H1 (cell line): ENCODE data around the gene FCN3. TPM values are rescaled to one million over a fixed set of nuclear protein-coding genes. Genes with fewer than 3 reads are reported as not detected.

Source experiments
- CTCF ChIA-PET: fragments of 300-600 bp; sonication (Branson Sonifier 250); formaldehyde crosslinking; loops from one replicate; lab custom pipeline; 2021; ENCODE audit not compliant: partially characterized antibody; lab: Charles Lee
- POLR2A ChIA-PET: fragments of 300-600 bp; sonication (Branson Sonifier 250); formaldehyde crosslinking; loops from one replicate; lab custom pipeline; 2021; ENCODE audit warnings: inconsistent platforms; ENCODE audit not compliant: partially characterized antibody; lab: Charles Lee
- DNase-seq, 2 experiments: peaks; one replicate each; pipeline versions ENCODE4 v3.0.0 to v3.0.0-alpha.2; 2010 to 2022; ENCODE audit warnings: low spot score in 2 of 2, low read depth in 1 of 2, mixed read lengths in 1 of 2
- FAIRE-seq: peaks from 2 replicates; lab custom pipeline; 2011; peaks lifted over from hg19 to GRCh38; lab: Jason Lieb, UNC
- H2AFZ ChIP-seq: 2 replicates; pipeline ENCODE4 v1.8.1; 2012; ENCODE audit warnings: low read length, inconsistent platforms
- H2AK5ac ChIP-seq: 2 replicates; pipeline ENCODE4 v1.6.1; 2013; ENCODE audit warnings: low read depth, low read length
- H2BK120ac ChIP-seq: replicated peaks from 2 replicates; pipeline ENCODE3; 2013; ENCODE audit warnings: low read depth, low read length, inconsistent platforms
- H2BK12ac ChIP-seq: 2 replicates; pipeline ENCODE4 v1.6.1; 2013; ENCODE audit warnings: low read depth, low read length
- H2BK15ac ChIP-seq: 2 replicates; pipeline ENCODE4 v1.6.1; 2013; ENCODE audit warnings: low read length
- H2BK20ac ChIP-seq: 2 replicates; pipeline ENCODE4 v1.6.1; 2013; ENCODE audit warnings: low read length
- H2BK5ac ChIP-seq: 2 replicates; pipeline ENCODE4 v1.6.1; 2013; ENCODE audit warnings: low read depth, low read length
- H3K14ac ChIP-seq: 2 replicates; pipeline ENCODE4 v1.6.1; 2013; ENCODE audit warnings: inconsistent platforms; ENCODE audit not compliant: insufficient read length
- H3K18ac ChIP-seq: 2 replicates; pipeline ENCODE4 v1.6.1; 2013; ENCODE audit warnings: low read length; ENCODE audit errors: extremely low read depth
- H3K23ac ChIP-seq: 2 replicates; pipeline ENCODE4 v1.6.1; 2013; ENCODE audit warnings: inconsistent platforms; ENCODE audit not compliant: insufficient read length
- H3K23me2 ChIP-seq: 2 replicates; pipeline ENCODE4 v1.6.1; 2013; ENCODE audit warnings: low read depth, low read length
- H3K27ac ChIP-seq: 2 replicates; pipeline ENCODE4 v1.6.1; 2011; ENCODE audit warnings: low read depth, low read length, inconsistent platforms
- H3K27me3 ChIP-seq, 4 experiments: replicated peaks in 1 of 4; 1 replicate in 1 of 4; 2 replicates in 3 of 4; pipeline versions ENCODE4 v1.6.1 to v1.8.1; 2011 to 2013; ENCODE audit warnings: low read length in 3 of 4, mild to moderate bottlenecking in 3 of 4, inconsistent platforms in 2 of 4, mixed read lengths in 2 of 4, moderate library complexity in 1 of 4; ENCODE audit not compliant: control insufficient read depth in 3 of 4, insufficient read depth in 3 of 4; ENCODE audit errors: extremely low read depth in 1 of 4
- H3K36me3 ChIP-seq, 4 experiments: 2 replicates each; pipeline versions ENCODE4 v1.6.1 to v1.8.1; 2011 to 2013; ENCODE audit warnings: mild to moderate bottlenecking in 4 of 4, low read length in 3 of 4, moderate library complexity in 2 of 4, control low read depth in 1 of 4, inconsistent platforms in 1 of 4; ENCODE audit not compliant: insufficient read depth in 4 of 4, control insufficient read depth in 2 of 4
- H3K4ac ChIP-seq: replicated peaks from 2 replicates; pipeline ENCODE3; 2013; ENCODE audit warnings: low read length, low read depth, mixed read lengths, inconsistent platforms; ENCODE audit not compliant: insufficient read length
- H3K4me1 ChIP-seq, 4 experiments: replicated peaks in 1 of 4; 1 replicate in 1 of 4; 2 replicates in 3 of 4; pipeline versions ENCODE4 v1.6.1 to v1.8.1; 2011 to 2013; ENCODE audit warnings: low read length in 3 of 4, inconsistent platforms in 2 of 4, mixed read lengths in 1 of 4; ENCODE audit not compliant: insufficient read depth in 4 of 4, control insufficient read depth in 3 of 4
- H3K4me2 ChIP-seq, 2 experiments: 2 replicates each; pipeline versions ENCODE4 v1.6.1 to v1.8.1; 2011 to 2013; ENCODE audit warnings: low read depth in 2 of 2, low read length in 2 of 2, control low read depth in 1 of 2, inconsistent platforms in 1 of 2, mild to moderate bottlenecking in 1 of 2; ENCODE audit not compliant: insufficient read depth in 1 of 2
- H3K4me3 ChIP-seq, 4 experiments: fragments of 200-600, 300-600 bp in 1 of 4; sonication (generic), shearing (Covaris generic), sonication (Bioruptor Twin) in 1 of 4; 2 replicates each; pipeline versions ENCODE4 v1.5.1 to v1.8.1; 2011 to 2016; ENCODE audit warnings: low read length in 4 of 4, low read depth in 3 of 4, control low read depth in 2 of 4, inconsistent platforms in 2 of 4, mild to moderate bottlenecking in 2 of 4, mixed read lengths in 1 of 4, moderate library complexity in 1 of 4; ENCODE audit not compliant: insufficient read depth in 2 of 4; ENCODE audit errors: extremely low read depth in 1 of 4
- H3K56ac ChIP-seq: replicated peaks from 2 replicates; pipeline ENCODE3; 2013; ENCODE audit warnings: low read depth, mild to moderate bottlenecking, mixed read lengths, low read length, inconsistent platforms; ENCODE audit not compliant: insufficient read length
- H3K79me1 ChIP-seq: 2 replicates; pipeline ENCODE4 v1.6.1; 2013; ENCODE audit warnings: low read depth, low read length, control low read depth
- H3K79me2 ChIP-seq, 2 experiments: 2 replicates each; pipeline versions ENCODE4 v1.6.1 to v1.8.1; 2012 to 2013; ENCODE audit warnings: low read length in 2 of 2, mild to moderate bottlenecking in 2 of 2, inconsistent platforms in 1 of 2; ENCODE audit not compliant: insufficient read depth in 2 of 2, control insufficient read depth in 1 of 2
- H3K9ac ChIP-seq, 4 experiments: replicated peaks in 1 of 4; 1 replicate in 1 of 4; 2 replicates in 3 of 4; pipeline versions ENCODE4 v1.6.1 to v1.8.1; 2011 to 2013; ENCODE audit warnings: low read depth in 3 of 4, low read length in 3 of 4, control low read depth in 2 of 4, mild to moderate bottlenecking in 2 of 4, moderate library complexity in 2 of 4, inconsistent platforms in 1 of 4; ENCODE audit errors: extremely low read depth in 1 of 4
- H3K9me3 ChIP-seq, 2 experiments: 2 replicates each; pipeline versions ENCODE4 v1.6.1 to v1.8.1; 2012 to 2013; ENCODE audit warnings: mild to moderate bottlenecking in 2 of 2, moderate library complexity in 2 of 2, control low read depth in 1 of 2, inconsistent platforms in 1 of 2, low read depth in 1 of 2, low read length in 1 of 2, mixed read lengths in 1 of 2; ENCODE audit not compliant: insufficient read depth in 2 of 2
- H4K20me1 ChIP-seq, 2 experiments: replicated peaks in 1 of 2; 2 replicates each; pipeline versions ENCODE3 to v1.8.1; 2011 to 2013; ENCODE audit warnings: inconsistent platforms in 2 of 2, low read length in 2 of 2, mild to moderate bottlenecking in 1 of 2; ENCODE audit not compliant: insufficient read depth in 2 of 2, control insufficient read depth in 1 of 2
- H4K5ac ChIP-seq: 2 replicates; pipeline ENCODE4 v1.6.1; 2013; ENCODE audit warnings: low read length, low read depth, mixed read lengths, inconsistent platforms; ENCODE audit not compliant: insufficient read length
- H4K8ac ChIP-seq: 2 replicates; pipeline ENCODE4 v1.8.0; 2013; ENCODE audit warnings: mild to moderate bottlenecking, moderate library complexity, low read length, inconsistent platforms; ENCODE audit not compliant: insufficient read depth; ENCODE audit errors: extremely low read depth
- H4K91ac ChIP-seq: replicated peaks from 2 replicates; pipeline ENCODE3; 2013; ENCODE audit warnings: low read length, mixed read lengths, inconsistent platforms; ENCODE audit not compliant: insufficient read length
- ASH2L ChIP-seq: fragments of 200-600, 300-600 bp; sonication (generic); IDR thresholded peaks from one replicate; pipeline ENCODE4 v1.7.1; 2017; ENCODE audit warnings: low read length
- BCL11A ChIP-seq, 2 experiments: IDR thresholded peaks; one replicate each; pipeline ENCODE4 v1.6.1; 2011; ENCODE audit warnings: low read depth in 2 of 2, low read length in 2 of 2, mild to moderate bottlenecking in 2 of 2
- CBX8 ChIP-seq: fragments of 300-800, 300-1000 bp; sonication (generic); IDR thresholded peaks from 2 replicates; pipeline ENCODE4 v1.7.1; 2016; ENCODE audit warnings: low read depth, low read length, borderline replicate concordance
- CEBPB ChIP-seq: IDR thresholded peaks from 2 replicates; pipeline ENCODE4 v1.6.1; 2012; ENCODE audit warnings: low read depth, low read length
- CHD2 ChIP-seq: IDR thresholded peaks from 2 replicates; pipeline ENCODE4 v1.6.1; 2012; ENCODE audit warnings: low read length, improper control_type of control experiment
- HDAC2 ChIP-seq, 2 experiments: fragments of 300-600 bp in 1 of 2; sonication (generic) in 1 of 2; IDR thresholded peaks; 2 replicates each; pipeline ENCODE4 v1.6.1; 2011 to 2012; ENCODE audit warnings: low read depth in 2 of 2, low read length in 2 of 2, mild to moderate bottlenecking in 2 of 2, moderate library complexity in 2 of 2, borderline replicate concordance in 1 of 2, inconsistent platforms in 1 of 2
- RNF2 ChIP-seq: fragments of 200-900, 300-1000 bp; sonication (generic); IDR thresholded peaks from 2 replicates; pipeline ENCODE4 v1.7.1; 2016; ENCODE audit warnings: borderline replicate concordance, low read depth, mild to moderate bottlenecking, antibody characterized with exemption, low read length; ENCODE audit not compliant: poor library complexity, severe bottlenecking; ENCODE audit errors: missing control alignments
- SIX5 ChIP-seq: IDR thresholded peaks from 2 replicates; pipeline ENCODE4 v1.6.1; 2011; ENCODE audit warnings: mild to moderate bottlenecking, low read depth, low read length
- ZNF274 ChIP-seq: IDR thresholded peaks from 2 replicates; pipeline ENCODE4 v1.7.0; 2012; ENCODE audit warnings: low read length, borderline replicate concordance; ENCODE audit errors: extremely low read depth
- WGBS, 2 experiments: shearing (Covaris generic) in 1 of 2; methylation state at CpG; one replicate each; pipeline versions ENCODE4 v1.1.6 to v1.1.7; 2013 to 2015; ENCODE audit warnings: low lambda C conversion rate in 2 of 2, mixed read lengths in 2 of 2, inconsistent platforms in 1 of 2, low coverage in 1 of 2, missing lambda C conversion rate in 1 of 2; ENCODE audit not compliant: insufficient replicate concordance in 2 of 2, insufficient coverage in 1 of 2, insufficient read length in 1 of 2; ENCODE audit errors: extremely low coverage in 1 of 2, missing lambda C conversion rate in 1 of 2; 5-methylcytosine and 5-hydroxymethylcytosine counted together
- polyA plus RNA-seq, 7 experiments: library from polyadenylated mRNA; depleted of rRNA in 3 of 7; stranded (reverse) in 5 of 7; unstranded in 2 of 7; fragments of >200 nt in 5 of 7; fragments of 200-250 nt in 2 of 7; gene quantifications; 1 replicate in 5 of 7; 2 replicates in 1 of 7; 4 replicates in 1 of 7; pipeline versions ENCODE4 v1.2.1 to v1.2.3, GENCODE V29; 2011 to 2013; ENCODE audit warnings: missing spikeins in 2 of 7, mixed read lengths in 2 of 7
- total RNA-seq: library from RNA; stranded (reverse); fragmentation: NEBNext Ultra II Directional; extraction: Animal tissue kit (Norgen Biotek cat#: 25700); gene quantifications from 2 replicates; pipeline ENCODE4 v1.2.1, GENCODE V29; 2021
- TF ChIP-seq, protein P1 (sequence below): IDR thresholded peaks from 2 replicates; pipeline ENCODE4 v1.6.1; 2011; ENCODE audit warnings: low read depth, mild to moderate bottlenecking, low read length; ENCODE audit not compliant: insufficient read depth

FCN3 gene
- total and polyA plus RNA-seq, 2 of the 8 experiments (the other 6 are each of a cell fraction or from before 2014, with no cell fraction given), result 0.30 to 0.57 TPM

- H3K9ac ChIP-seq, result peak within 1 kb of the TSS; percentile 91 to 96 (median 94)
- no peaks in the 10 kb centered on the region for H3K9me3 ChIP-seq
- H3K79me1 ChIP-seq, result peaks cover 5% of the 10 kb centered on the region; the same call in 1 of the 2 replicates
- H3K56ac ChIP-seq, result peak within 1 kb of the TSS; percentile 71
- no peak within 1 kb of the TSS for H3K14ac ChIP-seq
- H3K79me2 ChIP-seq, result peaks cover 4 to 43% of the 10 kb centered on the region in 2 experiments; a peak in 3 of 4 replicates
- H3K23ac ChIP-seq, result no peak within 1 kb of the TSS
- peak within 1 kb of the TSS; percentile 54 for H4K5ac ChIP-seq
- H4K8ac ChIP-seq, result peak within 1 kb of the TSS; percentile 98
- peak within 1 kb of the TSS; percentile 24 for H3K4ac ChIP-seq
- no peak for FAIRE-seq
- peak within 1 kb of the TSS; percentile 97; the same call in 1 of the 2 replicates for H2AFZ ChIP-seq
- WGBS, 2 experiments, result 1% methylated on average over 59 of the region's 67 CpGs; no CpG with 5 or more reads in 1 of the 2 experiments
- ChIA-PET CTCF (interaction anchor here (0.9 to 7.0 kb wide), 9 partner anchors 11 to 284 kb away, joined by 3 to 102 read pairs (median 9); partner anchors contain the start of gene CD164L2), POLR2A (interaction anchor here (0.6 to 2.1 kb wide), 13 partner anchors 7 to 303 kb away, joined by 3 to 13 read pairs (median 5); partner anchors contain the start of gene SYTL1)
- no peaks in the 10 kb centered on the region; a peak in 2 of 7 replicates for H3K27me3 ChIP-seq
- peak; percentile 88 to 99 for DNase-seq
- H2BK12ac ChIP-seq, result peak within 1 kb of the TSS; percentile 29; the same call in 1 of the 2 replicates
- peaks cover 2 to 7% (median 6%) of the 10 kb centered on the region in 4 experiments; a peak in 7 of 8 replicates for H3K36me3 ChIP-seq
- peak within 1 kb of the TSS; percentile 78 to 100 (median 98) for H3K4me3 ChIP-seq
- H3K18ac ChIP-seq, result peak within 1 kb of the TSS; percentile 88
- no peak within 1 kb of the TSS for H2BK120ac ChIP-seq
- H2BK5ac ChIP-seq, result peak within 1 kb of the TSS; percentile 98
- H3K4me2 ChIP-seq, result peak within 1 kb of the TSS; percentile 73 to 86
- peak within 1 kb of the TSS; percentile 5 for H4K91ac ChIP-seq
- peaks cover 0 to 4% of the 10 kb centered on the region in 2 experiments for H4K20me1 ChIP-seq
- H3K27ac ChIP-seq, result peak within 1 kb of the TSS; percentile 86
- no peak within 1 kb of the TSS for H2BK20ac ChIP-seq
- H3K4me1 ChIP-seq, result 0 out of 7 replicates have a peak, but pooled peaks cover 0 to 8% (median 0%) of the 10 kb centered on the region in 4 experiments
- H3K23me2 ChIP-seq, result peaks cover 7% of the 10 kb centered on the region; the same call in 1 of the 2 replicates
- no peak within 1 kb of the TSS for H2AK5ac ChIP-seq
- H2BK15ac ChIP-seq, result peak within 1 kb of the TSS; percentile 83; the same call in 1 of the 2 replicates
- TF ChIP-seq, protein P1, sequence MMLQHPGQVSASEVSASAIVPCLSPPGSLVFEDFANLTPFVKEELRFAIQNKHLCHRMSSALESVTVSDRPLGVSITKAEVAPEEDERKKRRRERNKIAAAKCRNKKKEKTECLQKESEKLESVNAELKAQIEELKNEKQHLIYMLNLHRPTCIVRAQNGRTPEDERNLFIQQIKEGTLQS, result peak; percentile 14; the same call in 1 of the 2 replicates
- TF ChIP-seq CEBPB (peak; percentile 92), HDAC2 (IDR thresholded peaks at IDR 0.05; ENCODE audit: borderline replicate concordance in 1 of 2, low read depth in 2 of 2, low read length in 2 of 2) (peak; percentile 70 to 81; a peak in 1 of 4 replicates), SIX5 (no peak), ZNF274 (no peak), BCL11A (IDR thresholded peaks at IDR 0.05; ENCODE audit: low read depth in 2 of 2, low read length in 2 of 2) (no peak), ASH2L (peak; percentile 86), CHD2 (no peak), RNF2 (no peak), CBX8 (no peak)
These were observed 52.6 kb downstream of the FCN3 start, which contains the start of gene TMEM222 for GRCh38 chr1:27321813-27322568. Gene TMEM222, plus strand, starts transcription at chr1:27322163. Its CDS starts 35 bp downstream, at chr1:27322198.
